Peyer's patch (tissue), 4 donors: ENCODE data around the gene PFKL.

Source experiments
- POLR2A ChIP-seq, 2 donors: fragments of 450-650 bp; IDR thresholded peaks; one replicate each; pipeline ENCODE4 v1.5.1; 2017; ENCODE audit warnings: antibody characterized with exemption in 2 of 2, mild to moderate bottlenecking in 2 of 2, moderate library complexity in 2 of 2
- TF ChIP-seq, protein P1 (sequence below), 6 experiments: fragments of 450-650 bp in 4 of 6; fragments of 200-600 bp in 2 of 6; sonication (generic) in 1 of 6; IDR thresholded peaks; one replicate each; pipeline ENCODE4 v1.5.1; 2017 to 2019; ENCODE audit warnings: antibody characterized with exemption in 6 of 6, mild to moderate bottlenecking in 3 of 6, moderate library complexity in 1 of 6

- no peak for TF ChIP-seq POLR2A (IDR thresholded peaks at IDR 0.05)
- TF ChIP-seq, protein P1, sequence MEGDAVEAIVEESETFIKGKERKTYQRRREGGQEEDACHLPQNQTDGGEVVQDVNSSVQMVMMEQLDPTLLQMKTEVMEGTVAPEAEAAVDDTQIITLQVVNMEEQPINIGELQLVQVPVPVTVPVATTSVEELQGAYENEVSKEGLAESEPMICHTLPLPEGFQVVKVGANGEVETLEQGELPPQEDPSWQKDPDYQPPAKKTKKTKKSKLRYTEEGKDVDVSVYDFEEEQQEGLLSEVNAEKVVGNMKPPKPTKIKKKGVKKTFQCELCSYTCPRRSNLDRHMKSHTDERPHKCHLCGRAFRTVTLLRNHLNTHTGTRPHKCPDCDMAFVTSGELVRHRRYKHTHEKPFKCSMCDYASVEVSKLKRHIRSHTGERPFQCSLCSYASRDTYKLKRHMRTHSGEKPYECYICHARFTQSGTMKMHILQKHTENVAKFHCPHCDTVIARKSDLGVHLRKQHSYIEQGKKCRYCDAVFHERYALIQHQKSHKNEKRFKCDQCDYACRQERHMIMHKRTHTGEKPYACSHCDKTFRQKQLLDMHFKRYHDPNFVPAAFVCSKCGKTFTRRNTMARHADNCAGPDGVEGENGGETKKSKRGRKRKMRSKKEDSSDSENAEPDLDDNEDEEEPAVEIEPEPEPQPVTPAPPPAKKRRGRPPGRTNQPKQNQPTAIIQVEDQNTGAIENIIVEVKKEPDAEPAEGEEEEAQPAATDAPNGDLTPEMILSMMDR (IDR thresholded peaks at IDR 0.05), result no peak
Observed at GRCh38 chr21:44326716-44327602, 27.1 kb downstream of the PFKL start.
